ENCODE measurements around the gene ADAMTS9. TPM values are rescaled to one million over a fixed set of nuclear protein-coding genes. Genes with fewer than 3 reads are reported as not detected.
A peak's percentile ranks its signal among the peaks of the same experiment; 100 is the strongest.

Gene ADAMTS9, protein sequence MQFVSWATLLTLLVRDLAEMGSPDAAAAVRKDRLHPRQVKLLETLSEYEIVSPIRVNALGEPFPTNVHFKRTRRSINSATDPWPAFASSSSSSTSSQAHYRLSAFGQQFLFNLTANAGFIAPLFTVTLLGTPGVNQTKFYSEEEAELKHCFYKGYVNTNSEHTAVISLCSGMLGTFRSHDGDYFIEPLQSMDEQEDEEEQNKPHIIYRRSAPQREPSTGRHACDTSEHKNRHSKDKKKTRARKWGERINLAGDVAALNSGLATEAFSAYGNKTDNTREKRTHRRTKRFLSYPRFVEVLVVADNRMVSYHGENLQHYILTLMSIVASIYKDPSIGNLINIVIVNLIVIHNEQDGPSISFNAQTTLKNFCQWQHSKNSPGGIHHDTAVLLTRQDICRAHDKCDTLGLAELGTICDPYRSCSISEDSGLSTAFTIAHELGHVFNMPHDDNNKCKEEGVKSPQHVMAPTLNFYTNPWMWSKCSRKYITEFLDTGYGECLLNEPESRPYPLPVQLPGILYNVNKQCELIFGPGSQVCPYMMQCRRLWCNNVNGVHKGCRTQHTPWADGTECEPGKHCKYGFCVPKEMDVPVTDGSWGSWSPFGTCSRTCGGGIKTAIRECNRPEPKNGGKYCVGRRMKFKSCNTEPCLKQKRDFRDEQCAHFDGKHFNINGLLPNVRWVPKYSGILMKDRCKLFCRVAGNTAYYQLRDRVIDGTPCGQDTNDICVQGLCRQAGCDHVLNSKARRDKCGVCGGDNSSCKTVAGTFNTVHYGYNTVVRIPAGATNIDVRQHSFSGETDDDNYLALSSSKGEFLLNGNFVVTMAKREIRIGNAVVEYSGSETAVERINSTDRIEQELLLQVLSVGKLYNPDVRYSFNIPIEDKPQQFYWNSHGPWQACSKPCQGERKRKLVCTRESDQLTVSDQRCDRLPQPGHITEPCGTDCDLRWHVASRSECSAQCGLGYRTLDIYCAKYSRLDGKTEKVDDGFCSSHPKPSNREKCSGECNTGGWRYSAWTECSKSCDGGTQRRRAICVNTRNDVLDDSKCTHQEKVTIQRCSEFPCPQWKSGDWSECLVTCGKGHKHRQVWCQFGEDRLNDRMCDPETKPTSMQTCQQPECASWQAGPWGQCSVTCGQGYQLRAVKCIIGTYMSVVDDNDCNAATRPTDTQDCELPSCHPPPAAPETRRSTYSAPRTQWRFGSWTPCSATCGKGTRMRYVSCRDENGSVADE (N-terminal part only)
- 1 to 10 TPM; 5.1 to 8.1 TPM for total RNA-seq
- 5.9 TPM for polyA plus RNA-seq (ENCODE audit: insufficient read depth, low read depth, low replicate concordance)
- long read RNA-seq, donor 1, partial matches to known transcripts, result 0 of 1 reads
- long read RNA-seq, donor 1, other reads (novel, unspliced or antisense), result 0 of 1 reads
- long read RNA-seq, donor 2, result 0 reads

DNA sequence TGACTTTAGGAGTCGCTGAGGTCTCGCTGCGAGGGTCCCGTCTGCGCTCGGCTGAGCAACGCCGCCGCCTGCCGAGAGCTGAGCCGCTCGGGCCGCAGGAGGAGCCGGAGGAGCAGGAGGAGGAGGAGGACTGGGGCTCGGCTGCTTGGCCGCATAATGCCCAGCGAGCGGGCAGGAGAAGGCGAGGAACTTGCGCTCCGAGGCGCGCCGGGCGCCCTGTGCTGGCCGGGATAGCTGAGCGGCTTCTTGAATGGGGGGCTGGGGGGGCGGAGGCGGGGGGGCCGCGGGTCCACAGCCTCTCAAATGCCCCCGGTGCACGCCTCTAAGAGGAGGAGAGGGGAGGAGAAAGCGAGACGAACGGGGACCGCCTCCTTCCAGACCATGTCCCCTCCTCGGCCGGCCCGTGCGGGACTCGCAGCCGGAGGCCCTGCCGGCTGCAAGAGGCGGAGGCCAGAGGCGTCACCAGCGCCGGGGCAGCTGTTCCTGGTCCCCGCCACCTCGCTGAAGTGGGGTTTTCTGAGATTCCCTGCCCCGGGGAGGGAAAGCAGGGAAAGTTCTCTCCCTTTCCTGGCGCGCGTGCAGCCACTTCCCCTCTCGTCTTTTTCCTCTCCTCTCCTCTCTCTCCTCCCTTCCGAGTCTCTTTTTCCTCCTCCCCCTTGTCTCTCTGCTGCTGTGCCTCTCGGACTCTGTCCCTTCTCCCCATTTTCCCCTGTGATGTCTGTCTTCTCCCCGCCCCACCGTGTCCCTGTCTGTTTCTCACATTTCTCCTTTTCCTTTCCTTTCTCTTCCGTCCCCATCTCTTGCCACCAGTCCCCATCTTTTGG is at the start of gene ADAMTS9:
Gene ADAMTS9 (minus strand): TSS at position 220 of the 824 bp plus-strand sequence. CDS start 343 bp downstream, outside the sequence.
- intact Hi-C loops (cut with DNase I; ENCODE audit: low total_unique reads), result loop anchor here (10.0 kb wide), 1 partner anchor 153 kb away; no protein-coding TSS in a partner anchor
- peak within 1 kb of the TSS; percentile 89 to 94 for H3K27ac ChIP-seq
- H3K36me3 ChIP-seq (ENCODE audit: low read depth, missing control alignments), result no peaks in the 10 kb centered on the region
- H3K4me3 ChIP-seq, result peak within 1 kb of the TSS; percentile 68 to 69
- peak; percentile 66 for DNase-seq
- peaks cover 3% of the 10 kb centered on the region for H3K4me1 ChIP-seq
- 1% methylated on average over 44 to 60 of the region's 60 CpGs for WGBS, 2 donors
- H3K27me3 ChIP-seq, result no peaks in the 10 kb centered on the region
- TF ChIP-seq POLR2A (IDR thresholded peaks at IDR 0.05), result no peak
- TF ChIP-seq, protein P1, sequence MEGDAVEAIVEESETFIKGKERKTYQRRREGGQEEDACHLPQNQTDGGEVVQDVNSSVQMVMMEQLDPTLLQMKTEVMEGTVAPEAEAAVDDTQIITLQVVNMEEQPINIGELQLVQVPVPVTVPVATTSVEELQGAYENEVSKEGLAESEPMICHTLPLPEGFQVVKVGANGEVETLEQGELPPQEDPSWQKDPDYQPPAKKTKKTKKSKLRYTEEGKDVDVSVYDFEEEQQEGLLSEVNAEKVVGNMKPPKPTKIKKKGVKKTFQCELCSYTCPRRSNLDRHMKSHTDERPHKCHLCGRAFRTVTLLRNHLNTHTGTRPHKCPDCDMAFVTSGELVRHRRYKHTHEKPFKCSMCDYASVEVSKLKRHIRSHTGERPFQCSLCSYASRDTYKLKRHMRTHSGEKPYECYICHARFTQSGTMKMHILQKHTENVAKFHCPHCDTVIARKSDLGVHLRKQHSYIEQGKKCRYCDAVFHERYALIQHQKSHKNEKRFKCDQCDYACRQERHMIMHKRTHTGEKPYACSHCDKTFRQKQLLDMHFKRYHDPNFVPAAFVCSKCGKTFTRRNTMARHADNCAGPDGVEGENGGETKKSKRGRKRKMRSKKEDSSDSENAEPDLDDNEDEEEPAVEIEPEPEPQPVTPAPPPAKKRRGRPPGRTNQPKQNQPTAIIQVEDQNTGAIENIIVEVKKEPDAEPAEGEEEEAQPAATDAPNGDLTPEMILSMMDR (IDR thresholded peaks at IDR 0.05), result no peak
- H3K9me3 ChIP-seq, result no peaks in the 10 kb centered on the region

DNA sequence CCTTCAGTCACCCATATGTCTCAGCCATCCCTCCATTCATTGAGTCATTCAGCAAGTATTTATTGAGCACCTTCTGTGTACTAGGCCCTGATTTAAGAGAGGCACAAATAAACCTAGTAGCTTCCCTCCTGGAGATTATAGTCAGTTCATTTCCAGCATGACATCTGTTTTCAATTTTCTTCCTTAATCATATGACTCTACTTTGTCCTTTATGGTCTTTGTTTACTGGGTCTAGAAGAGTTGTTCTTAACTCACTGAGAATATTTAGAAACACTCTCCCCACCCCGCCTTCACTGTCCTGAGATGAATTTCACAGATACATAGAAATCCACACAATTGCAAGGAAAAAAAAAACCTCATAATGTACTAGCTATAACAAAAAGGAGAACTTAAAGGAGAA is 44.8 kb upstream of the ADAMTS9 start:
- TF ChIP-seq, protein P1 (IDR thresholded peaks at IDR 0.05), result no peak
- Histone ChIP-seq H3K9me3 (no peaks in the 10 kb centered on the region), H3K4me1 (no peaks in the 10 kb centered on the region), H3K4me3 (no peak overlapping the region), H3K27ac (no peak overlapping the region), H3K36me3 (ENCODE audit: low read depth, missing control alignments) (no peaks in the 10 kb centered on the region), H3K27me3 (no peaks in the 10 kb centered on the region)
- intact Hi-C loops (cut with DNase I; ENCODE audit: low total_unique reads), result no loop called here
- no peak for DNase-seq
- 87 to 94% methylated on average over 1 of the region's 1 CpG for WGBS, 2 donors

DNA sequence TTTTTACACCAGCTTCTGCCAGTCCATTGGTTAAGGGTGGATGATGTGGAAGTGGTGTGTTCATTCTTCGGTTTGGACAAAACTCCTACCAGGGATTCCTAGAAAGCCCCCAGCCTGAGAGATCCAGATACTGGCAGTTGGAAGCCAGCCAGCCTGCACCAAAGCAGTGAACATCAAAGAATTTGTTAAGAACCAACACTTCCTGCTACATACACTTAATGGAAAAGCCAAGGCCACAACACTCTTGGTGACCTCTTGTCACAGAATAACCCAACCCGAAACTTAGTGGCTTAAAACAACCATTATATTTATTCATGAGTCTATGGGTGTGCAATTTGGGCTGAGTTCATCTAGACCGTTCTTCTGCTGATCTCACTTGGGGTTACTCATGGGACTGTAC is 42.9 kb upstream of the ADAMTS9 start:
- TF ChIP-seq, protein P1 (IDR thresholded peaks at IDR 0.05), result no peak
- TF ChIP-seq POLR2A (IDR thresholded peaks at IDR 0.05), result no peak
- Histone ChIP-seq H3K4me3 (no peak overlapping the region), H3K4me1 (no peaks in the 10 kb centered on the region), H3K27me3 (no peaks in the 10 kb centered on the region), H3K27ac (no peak overlapping the region), H3K36me3 (ENCODE audit: low read depth, missing control alignments) (no peaks in the 10 kb centered on the region), H3K9me3 (no peaks in the 10 kb centered on the region)
- intact Hi-C loops (cut with DNase I; ENCODE audit: low total_unique reads), result no loop called here
- no peak for DNase-seq
- WGBS, 2 donors, result 69 to 84% methylated on average over 3 of the region's 3 CpGs

DNA sequence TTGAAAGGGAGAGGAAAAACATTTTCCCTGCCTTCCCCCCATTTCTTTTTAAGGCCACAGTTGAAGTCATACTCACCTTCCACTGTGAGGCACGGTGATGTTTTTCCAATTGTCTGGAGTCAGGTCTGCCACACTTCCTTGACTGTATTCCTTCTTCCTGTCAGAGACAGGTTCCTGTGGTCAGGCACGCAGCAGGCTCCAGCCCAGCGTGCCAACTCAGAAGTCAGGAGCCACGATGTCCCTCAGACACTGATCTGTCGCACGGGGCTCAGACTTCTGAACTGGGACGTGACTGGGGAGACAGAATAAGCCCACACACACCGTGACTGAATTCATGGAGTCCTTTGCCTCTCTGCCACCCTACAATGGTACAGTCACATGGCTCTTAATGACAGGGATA is 41.2 kb upstream of the ADAMTS9 start:
- Histone ChIP-seq H3K27ac (no peak overlapping the region), H3K27me3 (no peaks in the 10 kb centered on the region), H3K4me3 (no peak overlapping the region), H3K4me1 (no peaks in the 10 kb centered on the region), H3K9me3 (no peaks in the 10 kb centered on the region), H3K36me3 (ENCODE audit: low read depth, missing control alignments) (no peaks in the 10 kb centered on the region)
- TF ChIP-seq, protein P1 (IDR thresholded peaks at IDR 0.05), result no peak
- TF ChIP-seq POLR2A (IDR thresholded peaks at IDR 0.05), result no peak
- 90 to 95% methylated on average over 8 of the region's 8 CpGs for WGBS, 2 donors
- intact Hi-C loops (cut with DNase I; ENCODE audit: low total_unique reads), result no loop called here
- no peak for DNase-seq

All from testis (tissue), 5 donors.